Thoracic aorta (tissue), 2 donors: Measurements from ENCODE around the gene PRAMEF13. TPM values are rescaled to one million over a fixed set of nuclear protein-coding genes. Genes with fewer than 3 reads are reported as not detected.
"Not testable (repeated sequence)": the region's sequence is repeated elsewhere in the genome, so short reads cannot be mapped to it uniquely, and the experiment has no call there.

Source experiments
- ATAC-seq: fragments of 150-250 bp; one replicate; pipeline ENCODE4 v1.8.0; 2017; ENCODE audit warnings: low read depth; ENCODE audit not compliant: insufficient number of reproducible peaks, low FRiP score
- DNase-seq: peaks from one replicate; pipeline ENCODE4 v3.0.0-alpha.2; 2020; ENCODE audit warnings: low spot score
- H3K27ac ChIP-seq, 2 donors: fragments of 200-600 bp; sonication (generic); 1 replicate in 1 of 2; 2 replicates in 1 of 2; pipeline ENCODE4 v1.5.1; 2016; ENCODE audit warnings: mild to moderate bottlenecking in 2 of 2, moderate library complexity in 2 of 2
- H3K27me3 ChIP-seq: fragments of 200-600 bp; sonication (generic); replicated peaks from 2 replicates; pipeline ENCODE4 v1.6.0; 2016; ENCODE audit warnings: mild to moderate bottlenecking; ENCODE audit not compliant: insufficient read depth
- H3K36me3 ChIP-seq: fragments of 200-600 bp; sonication (generic); one replicate; pipeline ENCODE4 v1.5.1; 2016
- H3K4me1 ChIP-seq, 2 donors: fragments of 200-600 bp; sonication (generic); 1 replicate in 1 of 2; 2 replicates in 1 of 2; pipeline versions ENCODE4 v1.5.1 to v1.6.0; 2016; ENCODE audit warnings: low read depth in 2 of 2, mild to moderate bottlenecking in 1 of 2; ENCODE audit not compliant: control insufficient read depth in 1 of 2
- H3K4me3 ChIP-seq: fragments of 200-600 bp; sonication (generic); 2 replicates; pipeline ENCODE4 v1.5.1; 2016; ENCODE audit warnings: mild to moderate bottlenecking
- H3K9me3 ChIP-seq: fragments of 200-600 bp; sonication (generic); 2 replicates; pipeline ENCODE4 v1.5.1; 2016
- total RNA-seq, 2 donors: library from RNA; depleted of rRNA; stranded (reverse); fragments of >200 nt; gene quantifications; one replicate each; pipeline versions ENCODE4 v1.1.0 to v1.2.3, GENCODE V29; 2016

Gene PRAMEF13
- not detected for total RNA-seq

GRCh38 chr1:13201309-13201708, at the start of gene PRAMEF13:
Gene PRAMEF13, minus strand, starts transcription at chr1:13201409. Its CDS starts 1,820 bp downstream, at chr1:13199589.
- not testable (repeated sequence) for H3K36me3 ChIP-seq, H3K4me1 ChIP-seq, DNase-seq, H3K4me3 ChIP-seq, H3K9me3 ChIP-seq, H3K27me3 ChIP-seq, ATAC-seq, H3K27ac ChIP-seq

- H3K4me3 ChIP-seq, ATAC-seq, DNase-seq, H3K4me1 ChIP-seq, H3K27me3 ChIP-seq, H3K36me3 ChIP-seq, H3K9me3 ChIP-seq, H3K27ac ChIP-seq: not testable (repeated sequence)
Observed at GRCh38 chr1:13247122-13247521, 45.9 kb upstream of the PRAMEF13 start.

- not testable (repeated sequence) for H3K27ac ChIP-seq, H3K9me3 ChIP-seq, H3K4me1 ChIP-seq, H3K36me3 ChIP-seq, H3K4me3 ChIP-seq, H3K27me3 ChIP-seq, ATAC-seq, DNase-seq
Observed at GRCh38 chr1:13246554-13246871, 45.3 kb upstream of the PRAMEF13 start.

GRCh38 chr1:13245841-13246553, 44.8 kb upstream of the PRAMEF13 start:
- not testable (repeated sequence) for DNase-seq, H3K36me3 ChIP-seq, H3K4me3 ChIP-seq, H3K27ac ChIP-seq, H3K9me3 ChIP-seq, H3K27me3 ChIP-seq, H3K4me1 ChIP-seq, ATAC-seq

- not testable (repeated sequence) for H3K9me3 ChIP-seq, DNase-seq, H3K36me3 ChIP-seq, H3K4me1 ChIP-seq, H3K27me3 ChIP-seq, H3K4me3 ChIP-seq, ATAC-seq, H3K27ac ChIP-seq
Observed at GRCh38 chr1:13243536-13244263, 42.5 kb upstream of the PRAMEF13 start.

GRCh38 chr1:13239633-13240032, 38.4 kb upstream of the PRAMEF13 start:
- not testable (repeated sequence) for H3K27ac ChIP-seq, H3K9me3 ChIP-seq, H3K27me3 ChIP-seq, ATAC-seq, H3K4me3 ChIP-seq, DNase-seq, H3K36me3 ChIP-seq, H3K4me1 ChIP-seq

- not testable (repeated sequence) for H3K4me1 ChIP-seq, DNase-seq, H3K27ac ChIP-seq, H3K4me3 ChIP-seq, H3K36me3 ChIP-seq, H3K27me3 ChIP-seq, H3K9me3 ChIP-seq, ATAC-seq
Observed at GRCh38 chr1:13237572-13237971, 36.4 kb upstream of the PRAMEF13 start.

GRCh38 chr1:13234057-13234456, 32.8 kb upstream of the PRAMEF13 start:
- H3K27me3 ChIP-seq, DNase-seq, ATAC-seq, H3K9me3 ChIP-seq, H3K36me3 ChIP-seq, H3K27ac ChIP-seq, H3K4me1 ChIP-seq, H3K4me3 ChIP-seq: not testable (repeated sequence)

GRCh38 chr1:13232056-13232455, 30.8 kb upstream of the PRAMEF13 start:
- not testable (repeated sequence) for H3K9me3 ChIP-seq, DNase-seq, H3K27ac ChIP-seq, H3K27me3 ChIP-seq, H3K4me3 ChIP-seq, H3K4me1 ChIP-seq, ATAC-seq, H3K36me3 ChIP-seq

GRCh38 chr1:13231061-13231750, 30.0 kb upstream of the PRAMEF13 start:
- not testable (repeated sequence) for H3K27me3 ChIP-seq, H3K36me3 ChIP-seq, H3K9me3 ChIP-seq, H3K27ac ChIP-seq, DNase-seq, H3K4me3 ChIP-seq, ATAC-seq, H3K4me1 ChIP-seq

- H3K4me1 ChIP-seq, H3K27me3 ChIP-seq, H3K9me3 ChIP-seq, DNase-seq, ATAC-seq, H3K36me3 ChIP-seq, H3K4me3 ChIP-seq, H3K27ac ChIP-seq: not testable (repeated sequence)
Observed at GRCh38 chr1:13230601-13231000, 29.4 kb upstream of the PRAMEF13 start.

GRCh38 chr1:13230096-13230495, 28.9 kb upstream of the PRAMEF13 start:
- not testable (repeated sequence) for H3K36me3 ChIP-seq, H3K9me3 ChIP-seq, ATAC-seq, H3K27ac ChIP-seq, H3K27me3 ChIP-seq, H3K4me3 ChIP-seq, DNase-seq, H3K4me1 ChIP-seq
